Measurements from ENCODE around the gene CSK.
A peak's percentile ranks its signal among the peaks of the same experiment; 100 is the strongest.

Gene CSK

GRCh38 chr15:74844319-74845207 lies 62.7 kb downstream of the CSK start:
- H3K9ac ChIP-seq (ENCODE audit: low read length) = no peak overlapping the region
- H2BK5ac ChIP-seq (ENCODE audit: low read depth, low read length, poor library complexity) = no peak overlapping the region
- no peak overlapping the region for H3K4me3 ChIP-seq (ENCODE audit: low read depth, low read length)
- peaks cover 27 to 33% of the 10 kb centered on the region in 2 experiments for H3K36me3 ChIP-seq (ENCODE audit: control insufficient read depth in 1 of 2, insufficient read depth in 2 of 2, low read length in 2 of 2)
- peaks cover 3% of the 10 kb centered on the region for H3K79me2 ChIP-seq (ENCODE audit: control insufficient read depth, insufficient read depth, low read length, poor library complexity)
- H2AK5ac ChIP-seq (ENCODE audit: low read length) = no peak overlapping the region
- no peak overlapping the region for H2BK12ac ChIP-seq (ENCODE audit: low read length)
- no peak overlapping the region for H3K18ac ChIP-seq (ENCODE audit: low read length)
- H4K8ac ChIP-seq (ENCODE audit: low read depth, low read length) = no peak overlapping the region
- WGBS (ENCODE audit: extremely low coverage, insufficient coverage, insufficient read length) = no CpG with 5 or more reads among the region's 12 CpGs
- peaks cover 6% of the 10 kb centered on the region for H3K79me1 ChIP-seq (ENCODE audit: low read length)
- H4K12ac ChIP-seq (ENCODE audit: low read depth, low read length) = no peak overlapping the region
- H4K91ac ChIP-seq (ENCODE audit: low read depth, low read length) = no peak overlapping the region
- no peaks in the 10 kb centered on the region for H3K9me3 ChIP-seq (ENCODE audit: insufficient read depth, low read depth, low read length)
- H3K4me2 ChIP-seq (ENCODE audit: low read length) = no peak overlapping the region
- no peak overlapping the region for H2AFZ ChIP-seq (ENCODE audit: insufficient read depth, low read length, poor library complexity)
- no peak for DNase-seq
- peaks cover 11 to 12% of the 10 kb centered on the region in 2 experiments for H3K4me1 ChIP-seq (ENCODE audit: control insufficient read depth in 1 of 2, insufficient read depth in 2 of 2, low read length in 2 of 2)
- H2BK120ac ChIP-seq (ENCODE audit: insufficient read depth, low read length, poor library complexity) = no peak overlapping the region
- H3K23ac ChIP-seq (ENCODE audit: low read length) = no peak overlapping the region
- no peak overlapping the region for H3K14ac ChIP-seq (ENCODE audit: low read length)
- peak overlapping the region; percentile 2 for H3K27ac ChIP-seq (ENCODE audit: low read depth, low read length)
- no peak overlapping the region for H3K4ac ChIP-seq (ENCODE audit: low read depth, low read length)
- no peaks in the 10 kb centered on the region for H3K27me3 ChIP-seq (ENCODE audit: insufficient read depth, low read length)

GRCh38 chr15:74845208-74845568 lies 63.3 kb downstream of the CSK start:
- no peak for DNase-seq
- Histone ChIP-seq H3K14ac (ENCODE audit: low read length) (no peak overlapping the region), H4K8ac (ENCODE audit: low read depth, low read length) (no peak overlapping the region), H3K18ac (ENCODE audit: low read length) (no peak overlapping the region), H4K12ac (ENCODE audit: low read depth, low read length) (no peak overlapping the region), H3K27ac (ENCODE audit: low read depth, low read length) (no peak overlapping the region), H3K23ac (ENCODE audit: low read length) (no peak overlapping the region), H3K9me3 (ENCODE audit: insufficient read depth, low read depth, low read length) (no peaks in the 10 kb centered on the region), H3K9ac (ENCODE audit: low read length) (no peak overlapping the region), H3K4me1 (ENCODE audit: control insufficient read depth in 1 of 2, insufficient read depth in 2 of 2, low read length in 2 of 2) (peaks cover 11 to 12% of the 10 kb centered on the region in 2 experiments), H3K4me2 (ENCODE audit: low read length) (no peak overlapping the region), H2AK5ac (ENCODE audit: low read length) (no peak overlapping the region), H3K36me3 (ENCODE audit: control insufficient read depth in 1 of 2, insufficient read depth in 2 of 2, low read length in 2 of 2) (peaks cover 33 to 37% of the 10 kb centered on the region in 2 experiments), H3K27me3 (ENCODE audit: insufficient read depth, low read length) (no peaks in the 10 kb centered on the region), H3K79me2 (ENCODE audit: control insufficient read depth, insufficient read depth, low read length, poor library complexity) (peaks cover 3% of the 10 kb centered on the region), H2BK120ac (ENCODE audit: insufficient read depth, low read length, poor library complexity) (no peak overlapping the region), H2BK5ac (ENCODE audit: low read depth, low read length, poor library complexity) (no peak overlapping the region), H3K4me3 (ENCODE audit: low read depth, low read length) (no peak overlapping the region), H2BK12ac (ENCODE audit: low read length) (no peak overlapping the region), H3K4ac (ENCODE audit: low read depth, low read length) (no peak overlapping the region), H4K91ac (ENCODE audit: low read depth, low read length) (no peak overlapping the region), H3K79me1 (ENCODE audit: low read length) (peaks cover 6% of the 10 kb centered on the region), H2AFZ (ENCODE audit: insufficient read depth, low read length, poor library complexity) (no peak overlapping the region)
- no CpG with 5 or more reads among the region's 5 CpGs for WGBS (ENCODE audit: extremely low coverage, insufficient coverage, insufficient read length)

GRCh38 chr15:74845581-74845980 lies 63.7 kb downstream of the CSK start:
- Histone ChIP-seq H3K18ac (ENCODE audit: low read length) (no peak overlapping the region), H3K14ac (ENCODE audit: low read length) (no peak overlapping the region), H3K27me3 (ENCODE audit: insufficient read depth, low read length) (no peaks in the 10 kb centered on the region), H4K12ac (ENCODE audit: low read depth, low read length) (no peak overlapping the region), H3K23ac (ENCODE audit: low read length) (no peak overlapping the region), H2BK5ac (ENCODE audit: low read depth, low read length, poor library complexity) (no peak overlapping the region), H2BK12ac (ENCODE audit: low read length) (no peak overlapping the region), H4K8ac (ENCODE audit: low read depth, low read length) (no peak overlapping the region), H2AK5ac (ENCODE audit: low read length) (no peak overlapping the region), H3K27ac (ENCODE audit: low read depth, low read length) (no peak overlapping the region), H3K4me3 (ENCODE audit: low read depth, low read length) (no peak overlapping the region), H3K4me2 (ENCODE audit: low read length) (no peak overlapping the region), H3K9ac (ENCODE audit: low read length) (no peak overlapping the region), H3K36me3 (ENCODE audit: control insufficient read depth in 1 of 2, insufficient read depth in 2 of 2, low read length in 2 of 2) (peaks cover 37 to 41% of the 10 kb centered on the region in 2 experiments), H4K91ac (ENCODE audit: low read depth, low read length) (no peak overlapping the region), H2AFZ (ENCODE audit: insufficient read depth, low read length, poor library complexity) (no peak overlapping the region), H3K9me3 (ENCODE audit: insufficient read depth, low read depth, low read length) (no peaks in the 10 kb centered on the region), H3K4ac (ENCODE audit: low read depth, low read length) (no peak overlapping the region), H3K79me2 (ENCODE audit: control insufficient read depth, insufficient read depth, low read length, poor library complexity) (peaks cover 3% of the 10 kb centered on the region), H3K79me1 (ENCODE audit: low read length) (peaks cover 6% of the 10 kb centered on the region), H2BK120ac (ENCODE audit: insufficient read depth, low read length, poor library complexity) (no peak overlapping the region), H3K4me1 (ENCODE audit: control insufficient read depth in 1 of 2, insufficient read depth in 2 of 2, low read length in 2 of 2) (peaks cover 11 to 12% of the 10 kb centered on the region in 2 experiments)
- WGBS (ENCODE audit: extremely low coverage, insufficient coverage, insufficient read length) = no CpG with 5 or more reads among the region's 4 CpGs
- no peak for DNase-seq

GRCh38 chr15:74847432-74847831 lies 65.6 kb downstream of the CSK start:
- no peak overlapping the region for H3K18ac ChIP-seq (ENCODE audit: low read length)
- no peak overlapping the region for H3K14ac ChIP-seq (ENCODE audit: low read length)
- no peak overlapping the region for H2AK5ac ChIP-seq (ENCODE audit: low read length)
- H3K36me3 ChIP-seq (ENCODE audit: control insufficient read depth in 1 of 2, insufficient read depth in 2 of 2, low read length in 2 of 2) = peaks cover 54% of the 10 kb centered on the region in 2 experiments
- peaks cover 6% of the 10 kb centered on the region for H3K79me1 ChIP-seq (ENCODE audit: low read length)
- H4K12ac ChIP-seq (ENCODE audit: low read depth, low read length) = no peak overlapping the region
- no peak overlapping the region for H2BK120ac ChIP-seq (ENCODE audit: insufficient read depth, low read length, poor library complexity)
- no peak overlapping the region for H3K23ac ChIP-seq (ENCODE audit: low read length)
- no peak overlapping the region for H4K8ac ChIP-seq (ENCODE audit: low read depth, low read length)
- DNase-seq = no peak
- H3K9me3 ChIP-seq (ENCODE audit: insufficient read depth, low read depth, low read length) = no peaks in the 10 kb centered on the region
- WGBS (ENCODE audit: extremely low coverage, insufficient coverage, insufficient read length) = no CpG with 5 or more reads among the region's 3 CpGs
- H3K4me3 ChIP-seq (ENCODE audit: low read depth, low read length) = peak overlapping the region; percentile 32
- H3K4me1 ChIP-seq (ENCODE audit: control insufficient read depth in 1 of 2, insufficient read depth in 2 of 2, low read length in 2 of 2) = peaks cover 7 to 13% of the 10 kb centered on the region in 2 experiments
- H3K79me2 ChIP-seq (ENCODE audit: control insufficient read depth, insufficient read depth, low read length, poor library complexity) = peaks cover 3% of the 10 kb centered on the region
- H3K27me3 ChIP-seq (ENCODE audit: insufficient read depth, low read length) = no peaks in the 10 kb centered on the region
- H2BK5ac ChIP-seq (ENCODE audit: low read depth, low read length, poor library complexity) = no peak overlapping the region
- no peak overlapping the region for H3K4ac ChIP-seq (ENCODE audit: low read depth, low read length)
- no peak overlapping the region for H2BK12ac ChIP-seq (ENCODE audit: low read length)
- H2AFZ ChIP-seq (ENCODE audit: insufficient read depth, low read length, poor library complexity) = no peak overlapping the region
- no peak overlapping the region for H3K27ac ChIP-seq (ENCODE audit: low read depth, low read length)
- no peak overlapping the region for H4K91ac ChIP-seq (ENCODE audit: low read depth, low read length)
- no peak overlapping the region for H3K9ac ChIP-seq (ENCODE audit: low read length)
- H3K4me2 ChIP-seq (ENCODE audit: low read length) = no peak overlapping the region

Measured in trophoblast cell (in vitro differentiated cells and primary cell).